ENCODE measurements around the gene SLCO3A1.
"Not testable (repeated sequence)": the region's sequence is repeated elsewhere in the genome, so short reads cannot be mapped to it uniquely, and the experiment has no call there.

SLCO3A1 gene

DNA sequence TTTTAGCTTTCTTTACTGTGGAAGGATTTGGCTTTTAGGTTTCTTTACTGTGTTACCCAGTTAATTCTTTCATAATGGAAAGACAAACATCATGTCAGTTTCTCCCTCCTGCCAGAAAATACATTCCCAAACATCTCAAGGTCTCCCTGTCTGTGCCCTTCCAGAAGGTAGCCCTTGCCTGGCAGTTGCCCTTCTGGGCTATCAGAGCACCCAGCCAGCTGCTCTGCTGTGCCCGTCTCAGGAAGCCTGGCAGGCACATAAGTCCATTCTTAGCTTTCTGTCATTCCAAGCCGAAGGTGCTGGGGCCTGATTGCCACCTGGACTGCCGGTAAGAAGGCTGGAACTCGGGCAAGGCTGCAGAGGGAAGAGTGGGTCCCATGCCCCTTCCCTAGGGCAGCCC is 203.4 kb downstream of the SLCO3A1 start:
- H3K9me3 ChIP-seq (ENCODE audit: control insufficient read depth in 2 of 2, low read length in 2 of 2) = no peaks in the 10 kb centered on the region
- no peak overlapping the region for H3K9ac ChIP-seq (ENCODE audit: low read depth in 1 of 2, low read length in 2 of 2)
- no peaks in the 10 kb centered on the region for H3K36me3 ChIP-seq (ENCODE audit: control insufficient read depth in 2 of 2, insufficient read depth in 2 of 2, low read length in 2 of 2)
- H3K4me1 ChIP-seq (ENCODE audit: control insufficient read depth in 2 of 2, insufficient read depth in 2 of 2, low read length in 2 of 2) = no peaks in the 10 kb centered on the region
- no peak overlapping the region for H3K27ac ChIP-seq (ENCODE audit: low read depth in 2 of 2, low read length in 2 of 2)
- no peaks in the 10 kb centered on the region for H3K27me3 ChIP-seq (ENCODE audit: control insufficient read depth in 2 of 2, insufficient read depth in 2 of 2, low read length in 2 of 2)
- H3K4me3 ChIP-seq (ENCODE audit: low read length in 2 of 2) = no peak overlapping the region

DNA sequence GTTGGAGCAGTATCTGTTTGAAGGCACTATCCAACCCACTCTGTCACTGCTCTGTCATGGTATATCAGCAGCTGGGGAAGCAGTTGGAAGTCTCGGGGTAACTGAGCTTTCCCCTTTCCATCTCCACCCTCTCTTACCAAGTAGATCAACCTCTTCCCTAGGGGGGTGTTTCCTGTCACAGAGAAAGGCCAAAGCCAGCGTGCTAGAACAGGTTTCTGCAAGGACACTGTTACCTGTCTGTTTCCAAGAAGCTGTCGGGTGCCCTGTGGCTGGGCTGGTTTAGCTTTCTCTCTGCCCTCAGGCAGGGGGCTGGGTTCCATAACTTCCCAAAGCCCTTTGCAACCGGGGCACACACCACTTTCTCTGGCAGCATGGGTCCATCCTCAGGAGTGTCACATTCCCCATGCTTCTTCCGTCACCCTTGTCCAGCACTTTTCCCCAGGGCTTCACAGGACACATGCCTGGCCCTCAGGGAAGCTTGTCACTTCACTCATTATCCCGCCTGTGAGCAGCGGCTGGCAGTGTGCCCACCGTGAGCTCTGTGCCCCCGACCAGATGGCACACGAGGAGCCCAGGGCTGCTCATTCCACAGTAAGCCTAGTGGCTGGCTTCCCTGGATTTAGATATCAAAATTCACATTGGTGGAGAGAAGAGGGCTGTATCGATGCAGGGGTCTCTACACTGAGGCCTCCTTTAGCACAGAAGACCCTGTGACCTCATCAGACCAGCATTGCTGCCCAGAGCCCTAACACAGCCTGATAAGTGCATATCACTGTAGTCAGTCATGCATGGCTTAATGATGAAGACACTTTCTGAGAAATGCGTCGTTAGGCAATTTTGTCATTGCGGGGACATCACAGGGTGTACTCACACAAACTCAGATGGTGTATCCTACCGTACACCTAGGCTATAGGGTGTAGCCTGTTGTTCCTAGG is 205.8 kb downstream of the SLCO3A1 start:
- Histone ChIP-seq H3K27ac (ENCODE audit: low read depth in 2 of 2, low read length in 2 of 2) (no peak overlapping the region), H3K9ac (ENCODE audit: low read depth in 1 of 2, low read length in 2 of 2) (no peak overlapping the region), H3K4me3 (ENCODE audit: low read length in 2 of 2) (no peak overlapping the region), H3K4me1 (ENCODE audit: control insufficient read depth in 2 of 2, insufficient read depth in 2 of 2, low read length in 2 of 2) (no peaks in the 10 kb centered on the region), H3K36me3 (ENCODE audit: control insufficient read depth in 2 of 2, insufficient read depth in 2 of 2, low read length in 2 of 2) (no peaks in the 10 kb centered on the region), H3K27me3 (ENCODE audit: control insufficient read depth in 2 of 2, insufficient read depth in 2 of 2, low read length in 2 of 2) (no peaks in the 10 kb centered on the region), H3K9me3 (ENCODE audit: control insufficient read depth in 2 of 2, low read length in 2 of 2) (no peaks in the 10 kb centered on the region)

DNA sequence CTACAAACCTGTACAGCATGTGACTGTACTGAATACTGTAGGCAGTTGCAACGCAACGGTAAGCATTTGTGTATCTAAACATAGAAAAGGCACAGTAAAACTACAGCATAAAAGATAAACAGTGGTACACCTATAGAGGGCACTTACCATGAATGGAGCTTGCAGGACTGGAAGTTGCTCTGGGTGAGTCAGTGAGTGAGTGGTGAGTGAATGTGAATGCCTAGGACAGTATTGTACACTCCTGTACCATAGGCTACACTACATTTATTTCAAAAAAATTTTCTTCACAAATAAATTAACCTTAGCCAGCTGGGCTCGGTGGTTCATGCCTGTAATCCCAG is 206.4 kb downstream of the SLCO3A1 start:
- not testable (repeated sequence) for H3K27me3 ChIP-seq (ENCODE audit: control insufficient read depth in 2 of 2, insufficient read depth in 2 of 2, low read length in 2 of 2); H3K9me3 ChIP-seq (ENCODE audit: control insufficient read depth in 2 of 2, low read length in 2 of 2); H3K4me3 ChIP-seq (ENCODE audit: low read length in 2 of 2); H3K36me3 ChIP-seq (ENCODE audit: control insufficient read depth in 2 of 2, insufficient read depth in 2 of 2, low read length in 2 of 2); H3K4me1 ChIP-seq (ENCODE audit: control insufficient read depth in 2 of 2, insufficient read depth in 2 of 2, low read length in 2 of 2); H3K27ac ChIP-seq (ENCODE audit: low read depth in 2 of 2, low read length in 2 of 2); H3K9ac ChIP-seq (ENCODE audit: low read depth in 1 of 2, low read length in 2 of 2)

DNA sequence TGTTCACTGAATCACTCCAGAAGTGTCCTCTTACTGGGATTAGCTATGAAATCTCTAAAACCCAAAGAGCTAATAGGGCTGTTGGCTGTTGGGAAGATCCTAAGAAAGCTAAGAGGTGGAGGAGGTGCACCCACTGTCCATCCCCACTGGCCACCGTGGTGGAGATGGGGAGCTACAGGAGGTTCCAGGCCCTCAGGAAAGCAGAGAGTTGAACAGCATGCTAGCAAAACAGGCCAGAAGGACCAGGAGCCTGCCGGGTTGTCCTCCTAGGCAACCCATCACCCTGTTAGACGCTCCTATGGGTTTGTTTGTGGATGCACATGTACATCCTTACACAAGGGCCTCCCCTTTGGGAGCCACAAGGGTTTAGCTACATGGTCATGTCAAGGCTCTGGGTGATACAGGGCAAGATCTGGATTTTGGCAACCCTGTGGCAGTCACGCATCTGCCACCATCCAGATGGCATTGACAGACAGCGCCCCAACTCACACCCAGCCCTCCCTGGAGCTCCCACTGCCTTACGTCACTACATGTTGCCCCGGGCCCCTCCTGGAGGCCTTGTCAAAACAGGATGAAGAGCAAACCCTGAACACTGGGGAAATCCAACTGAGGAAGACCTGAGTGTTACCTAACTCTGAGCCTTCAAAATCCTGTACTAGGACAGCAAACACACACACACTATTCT is 208.1 kb downstream of the SLCO3A1 start:
- H3K4me3 ChIP-seq (ENCODE audit: low read length in 2 of 2) = no peak overlapping the region
- H3K9ac ChIP-seq (ENCODE audit: low read depth in 1 of 2, low read length in 2 of 2) = no peak overlapping the region
- no peaks in the 10 kb centered on the region for H3K36me3 ChIP-seq (ENCODE audit: control insufficient read depth in 2 of 2, insufficient read depth in 2 of 2, low read length in 2 of 2)
- no peak overlapping the region for H3K27ac ChIP-seq (ENCODE audit: low read depth in 2 of 2, low read length in 2 of 2)
- no peaks in the 10 kb centered on the region for H3K27me3 ChIP-seq (ENCODE audit: control insufficient read depth in 2 of 2, insufficient read depth in 2 of 2, low read length in 2 of 2)
- H3K4me1 ChIP-seq (ENCODE audit: control insufficient read depth in 2 of 2, insufficient read depth in 2 of 2, low read length in 2 of 2) = no peaks in the 10 kb centered on the region
- H3K9me3 ChIP-seq (ENCODE audit: control insufficient read depth in 2 of 2, low read length in 2 of 2) = no peaks in the 10 kb centered on the region

DNA sequence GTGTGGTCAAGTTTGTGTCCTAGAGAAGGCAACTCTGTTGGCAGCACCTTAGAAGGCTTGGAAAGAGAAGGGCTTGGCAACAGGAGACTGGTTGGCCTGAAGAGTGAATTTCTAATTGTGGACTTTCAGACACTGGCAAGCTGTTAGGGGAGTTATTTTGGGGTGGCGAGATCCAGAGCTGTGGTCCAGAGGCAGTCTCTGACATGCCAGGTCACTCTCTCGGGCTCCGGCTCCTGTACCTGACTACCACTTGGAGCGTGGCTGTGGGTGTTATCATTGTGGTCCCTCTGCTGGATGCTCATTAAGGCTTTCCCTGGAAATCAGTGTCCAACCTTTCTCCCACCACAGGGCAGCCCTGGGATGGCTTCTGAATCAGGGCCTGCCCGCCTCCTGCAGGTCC is 209.0 kb downstream of the SLCO3A1 start:
- no peak overlapping the region for H3K4me3 ChIP-seq (ENCODE audit: low read length in 2 of 2)
- H3K36me3 ChIP-seq (ENCODE audit: control insufficient read depth in 2 of 2, insufficient read depth in 2 of 2, low read length in 2 of 2) = no peaks in the 10 kb centered on the region
- no peak overlapping the region for H3K27ac ChIP-seq (ENCODE audit: low read depth in 2 of 2, low read length in 2 of 2)
- H3K9ac ChIP-seq (ENCODE audit: low read depth in 1 of 2, low read length in 2 of 2) = no peak overlapping the region
- no peaks in the 10 kb centered on the region for H3K4me1 ChIP-seq (ENCODE audit: control insufficient read depth in 2 of 2, insufficient read depth in 2 of 2, low read length in 2 of 2)
- no peaks in the 10 kb centered on the region for H3K9me3 ChIP-seq (ENCODE audit: control insufficient read depth in 2 of 2, low read length in 2 of 2)
- H3K27me3 ChIP-seq (ENCODE audit: control insufficient read depth in 2 of 2, insufficient read depth in 2 of 2, low read length in 2 of 2) = no peaks in the 10 kb centered on the region

DNA sequence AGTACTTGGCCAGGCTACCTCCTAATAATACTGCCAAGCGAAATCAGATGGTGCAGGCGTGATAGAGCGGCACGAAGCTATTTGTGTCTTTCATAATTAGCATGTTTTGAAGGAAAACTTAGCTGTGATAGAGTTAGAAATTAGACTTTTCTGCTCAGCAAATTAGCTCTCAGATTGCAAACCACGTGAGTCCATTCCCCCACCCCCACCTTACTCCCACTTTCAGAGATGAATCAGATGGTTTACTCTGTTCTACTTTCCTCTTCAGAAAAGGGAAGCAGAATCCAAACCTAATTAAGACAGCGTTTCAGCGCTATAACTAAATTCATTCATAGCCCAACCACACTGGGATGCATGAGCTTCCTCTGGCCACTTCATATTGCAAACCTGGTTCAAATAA is 214.6 kb downstream of the SLCO3A1 start:
- H3K36me3 ChIP-seq (ENCODE audit: control insufficient read depth in 2 of 2, insufficient read depth in 2 of 2, low read length in 2 of 2) = no peaks in the 10 kb centered on the region
- H3K4me1 ChIP-seq (ENCODE audit: control insufficient read depth in 2 of 2, insufficient read depth in 2 of 2, low read length in 2 of 2) = peaks cover 0 to 10% of the 10 kb centered on the region in 2 donors
- H3K9ac ChIP-seq (ENCODE audit: low read depth in 1 of 2, low read length in 2 of 2) = no peak overlapping the region
- no peaks in the 10 kb centered on the region for H3K27me3 ChIP-seq (ENCODE audit: control insufficient read depth in 2 of 2, insufficient read depth in 2 of 2, low read length in 2 of 2)
- no peak overlapping the region for H3K27ac ChIP-seq (ENCODE audit: low read depth in 2 of 2, low read length in 2 of 2)
- no peak overlapping the region for H3K4me3 ChIP-seq (ENCODE audit: low read length in 2 of 2)
- no peaks in the 10 kb centered on the region for H3K9me3 ChIP-seq (ENCODE audit: control insufficient read depth in 2 of 2, low read length in 2 of 2)

DNA sequence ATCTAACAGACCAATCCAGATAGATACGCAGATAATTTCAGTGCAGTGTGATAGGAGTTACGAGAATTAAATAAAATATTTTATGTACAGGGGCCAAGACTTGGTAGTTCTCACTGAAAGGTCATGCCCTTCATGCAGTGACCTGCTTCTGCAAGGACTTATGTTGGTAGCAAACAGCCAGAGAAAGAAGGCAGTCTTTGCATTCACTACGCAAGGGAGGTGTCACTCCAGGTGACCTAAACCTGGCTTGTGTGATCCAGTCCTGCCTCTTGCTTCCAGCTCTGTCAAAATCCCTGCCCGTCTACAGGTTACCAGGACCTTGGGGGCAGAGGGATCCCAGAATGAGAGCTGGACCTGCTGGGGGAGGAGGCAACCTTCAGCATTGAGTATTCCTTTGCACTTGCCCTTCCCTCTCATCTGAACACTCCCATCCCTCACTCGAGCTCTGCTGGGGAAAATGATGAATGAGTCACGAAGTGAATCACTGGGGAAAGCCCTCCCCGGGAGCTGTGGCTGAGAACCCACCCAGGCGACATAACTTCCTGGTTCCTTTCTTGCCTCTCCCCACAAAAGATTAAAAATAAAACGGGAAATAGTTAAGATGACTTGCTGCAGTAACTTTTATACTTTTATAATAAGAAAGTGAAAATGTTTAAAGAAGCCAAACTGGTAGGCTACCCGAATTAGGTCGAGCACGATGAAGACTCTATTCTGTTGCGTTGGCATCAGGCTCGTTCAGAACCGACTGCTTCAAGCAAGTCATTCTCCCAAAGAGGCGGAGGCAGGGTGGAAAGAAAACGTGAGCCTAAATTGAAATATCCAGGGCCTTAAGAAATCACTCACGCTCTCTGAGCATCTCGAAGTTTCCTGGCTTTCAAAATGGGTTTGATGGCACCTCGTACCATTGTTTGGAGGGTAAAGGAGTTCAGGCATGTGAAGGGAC is 216.1 kb downstream of the SLCO3A1 start:
- Histone ChIP-seq H3K36me3 (ENCODE audit: control insufficient read depth in 2 of 2, insufficient read depth in 2 of 2, low read length in 2 of 2) (no peaks in the 10 kb centered on the region), H3K9me3 (ENCODE audit: control insufficient read depth in 2 of 2, low read length in 2 of 2) (no peaks in the 10 kb centered on the region), H3K27me3 (ENCODE audit: control insufficient read depth in 2 of 2, insufficient read depth in 2 of 2, low read length in 2 of 2) (no peaks in the 10 kb centered on the region), H3K9ac (ENCODE audit: low read depth in 1 of 2, low read length in 2 of 2) (no peak overlapping the region), H3K4me1 (ENCODE audit: control insufficient read depth in 2 of 2, insufficient read depth in 2 of 2, low read length in 2 of 2) (peaks cover 0 to 10% of the 10 kb centered on the region in 2 donors), H3K4me3 (ENCODE audit: low read length in 2 of 2) (peak overlapping the region; percentile 7 to 41), H3K27ac (ENCODE audit: low read depth in 2 of 2, low read length in 2 of 2) (no peak overlapping the region)

DNA sequence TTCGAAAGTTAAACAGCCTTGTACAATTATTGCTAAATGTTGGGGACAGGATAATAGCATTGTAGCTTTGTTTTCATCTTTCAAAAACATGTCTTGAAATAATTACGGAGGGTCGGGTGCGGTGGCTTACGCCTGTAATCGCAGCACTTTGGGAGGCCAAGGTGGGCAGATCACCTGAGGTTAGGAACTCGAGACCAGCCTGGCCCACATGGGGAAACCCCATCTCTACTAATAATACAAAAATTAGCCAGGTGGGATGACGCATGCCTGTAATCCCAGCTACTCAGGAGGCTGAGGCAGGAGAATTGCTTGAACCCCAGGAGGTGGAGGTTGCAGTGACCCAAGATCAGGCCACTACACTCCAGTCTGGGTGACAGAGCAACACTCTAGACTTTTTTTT is 216.7 kb downstream of the SLCO3A1 start:
- not testable (repeated sequence) for H3K9ac ChIP-seq (ENCODE audit: low read depth in 1 of 2, low read length in 2 of 2); H3K36me3 ChIP-seq (ENCODE audit: control insufficient read depth in 2 of 2, insufficient read depth in 2 of 2, low read length in 2 of 2); H3K9me3 ChIP-seq (ENCODE audit: control insufficient read depth in 2 of 2, low read length in 2 of 2); H3K4me1 ChIP-seq (ENCODE audit: control insufficient read depth in 2 of 2, insufficient read depth in 2 of 2, low read length in 2 of 2); H3K27me3 ChIP-seq (ENCODE audit: control insufficient read depth in 2 of 2, insufficient read depth in 2 of 2, low read length in 2 of 2); H3K27ac ChIP-seq (ENCODE audit: low read depth in 2 of 2, low read length in 2 of 2)
- H3K4me3 ChIP-seq (ENCODE audit: low read length in 2 of 2) = peak overlapping the region in 1 of 2 donors; percentile 41

DNA sequence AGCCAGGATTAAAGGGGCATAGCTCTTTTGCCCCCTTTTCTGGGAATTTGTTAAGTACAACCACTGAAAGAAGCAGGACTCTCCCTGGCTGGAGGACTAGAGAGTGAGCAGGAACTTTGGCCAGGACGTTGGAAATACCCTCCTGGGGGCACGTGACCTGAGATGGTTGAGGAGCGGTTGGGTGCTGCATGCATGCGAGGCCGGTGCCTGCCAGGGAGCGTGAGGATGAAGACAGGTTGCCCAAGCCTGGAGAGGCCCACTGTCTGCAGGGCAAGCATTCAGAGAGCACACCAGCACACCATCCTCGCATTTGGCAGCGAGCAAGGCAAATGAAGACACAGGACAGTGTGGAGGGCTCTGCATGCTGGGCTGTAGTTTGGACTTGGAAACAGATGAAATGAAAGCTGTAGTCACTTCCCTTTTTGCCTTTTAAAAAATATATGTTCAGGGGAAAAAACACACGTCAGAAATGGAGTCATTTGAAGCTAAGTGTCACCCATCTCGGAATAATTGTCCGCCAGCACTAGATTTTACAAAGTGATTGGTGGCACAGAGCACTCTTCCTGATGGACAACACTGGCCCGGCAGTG is 217.6 kb downstream of the SLCO3A1 start:
- Histone ChIP-seq H3K36me3 (ENCODE audit: control insufficient read depth in 2 of 2, insufficient read depth in 2 of 2, low read length in 2 of 2) (no peaks in the 10 kb centered on the region), H3K4me1 (ENCODE audit: control insufficient read depth in 2 of 2, insufficient read depth in 2 of 2, low read length in 2 of 2) (peaks cover 0 to 10% of the 10 kb centered on the region in 2 donors), H3K4me3 (ENCODE audit: low read length in 2 of 2) (no peak overlapping the region), H3K27ac (ENCODE audit: low read depth in 2 of 2, low read length in 2 of 2) (no peak overlapping the region), H3K9ac (ENCODE audit: low read depth in 1 of 2, low read length in 2 of 2) (no peak overlapping the region), H3K27me3 (ENCODE audit: control insufficient read depth in 2 of 2, insufficient read depth in 2 of 2, low read length in 2 of 2) (no peaks in the 10 kb centered on the region), H3K9me3 (ENCODE audit: control insufficient read depth in 2 of 2, low read length in 2 of 2) (no peaks in the 10 kb centered on the region)

Measured in mucosa of rectum (tissue), 2 donors.